AG20443 (cell line): ENCODE results near the gene PACS2.

Source experiments
- DNase-seq: peaks from one replicate; pipeline ENCODE4 v3.0.0; 2012; ENCODE audit warnings: low spot score, mixed read lengths

PACS2 gene

GRCh38 chr14:105440992-105441391 lies 126.4 kb downstream of the PACS2 start:
- DNase-seq = no peak

- no peak for DNase-seq
Observed at GRCh38 chr14:105442125-105442524, 127.6 kb downstream of the PACS2 start.

- DNase-seq = no peak
Observed at GRCh38 chr14:105442834-105443233, 128.3 kb downstream of the PACS2 start.

GRCh38 chr14:105444859-105445258 lies 130.3 kb downstream of the PACS2 start:
- DNase-seq = no peak

- DNase-seq = no peak
Observed at GRCh38 chr14:105445290-105445689, 130.7 kb downstream of the PACS2 start.

- no peak for DNase-seq
Observed at GRCh38 chr14:105445901-105446845, 131.6 kb downstream of the PACS2 start.

GRCh38 chr14:105446971-105447370 lies 132.4 kb downstream of the PACS2 start:
- DNase-seq = no peak
